ENCODE results near the gene TNFSF9.

DNA sequence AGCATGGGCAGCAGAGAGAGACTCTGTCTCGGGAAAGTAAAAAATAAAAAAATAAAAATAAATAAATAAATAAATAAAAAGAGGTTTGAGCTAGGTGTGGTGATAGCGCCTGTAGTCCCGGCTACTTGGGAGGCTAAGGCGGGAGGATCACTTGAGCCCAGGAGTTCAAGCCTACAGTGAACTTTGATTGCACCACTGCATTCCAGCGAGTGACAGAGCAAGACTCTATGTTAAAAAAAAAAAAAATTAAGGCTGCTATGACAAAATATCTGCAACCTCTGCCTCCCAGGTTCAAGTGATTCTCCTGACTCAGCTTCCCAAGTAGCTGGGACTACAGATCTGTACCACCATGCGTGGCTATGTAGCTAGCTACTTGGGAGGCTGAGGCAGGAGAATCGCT, 46.0 kb upstream of the TNFSF9 start:
- TF ChIP-seq TP53 (CRISPR knock-in tag; IDR thresholded peaks at IDR 0.05): no peak
- TF ChIP-seq, protein P1, sequence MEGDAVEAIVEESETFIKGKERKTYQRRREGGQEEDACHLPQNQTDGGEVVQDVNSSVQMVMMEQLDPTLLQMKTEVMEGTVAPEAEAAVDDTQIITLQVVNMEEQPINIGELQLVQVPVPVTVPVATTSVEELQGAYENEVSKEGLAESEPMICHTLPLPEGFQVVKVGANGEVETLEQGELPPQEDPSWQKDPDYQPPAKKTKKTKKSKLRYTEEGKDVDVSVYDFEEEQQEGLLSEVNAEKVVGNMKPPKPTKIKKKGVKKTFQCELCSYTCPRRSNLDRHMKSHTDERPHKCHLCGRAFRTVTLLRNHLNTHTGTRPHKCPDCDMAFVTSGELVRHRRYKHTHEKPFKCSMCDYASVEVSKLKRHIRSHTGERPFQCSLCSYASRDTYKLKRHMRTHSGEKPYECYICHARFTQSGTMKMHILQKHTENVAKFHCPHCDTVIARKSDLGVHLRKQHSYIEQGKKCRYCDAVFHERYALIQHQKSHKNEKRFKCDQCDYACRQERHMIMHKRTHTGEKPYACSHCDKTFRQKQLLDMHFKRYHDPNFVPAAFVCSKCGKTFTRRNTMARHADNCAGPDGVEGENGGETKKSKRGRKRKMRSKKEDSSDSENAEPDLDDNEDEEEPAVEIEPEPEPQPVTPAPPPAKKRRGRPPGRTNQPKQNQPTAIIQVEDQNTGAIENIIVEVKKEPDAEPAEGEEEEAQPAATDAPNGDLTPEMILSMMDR (IDR thresholded peaks at IDR 0.05): no peak
- TF ChIP-seq FOSB (CRISPR knock-in tag; IDR thresholded peaks at IDR 0.05): no peak
